HG03442 (cell line): ENCODE measurements around the gene CNTN2.

Source experiments
- ATAC-seq: cut with Tn5 transposase; IDR thresholded peaks from one replicate; pipeline ENCODE4 v1.9.1; 2021; ENCODE audit warnings: mild to moderate bottlenecking, moderate library complexity; ENCODE audit not compliant: unreplicated experiment

The CNTN2 gene

GRCh38 chr1:205054013-205054412 is 11.0 kb downstream of the CNTN2 start:
- no peak for ATAC-seq

DNA sequence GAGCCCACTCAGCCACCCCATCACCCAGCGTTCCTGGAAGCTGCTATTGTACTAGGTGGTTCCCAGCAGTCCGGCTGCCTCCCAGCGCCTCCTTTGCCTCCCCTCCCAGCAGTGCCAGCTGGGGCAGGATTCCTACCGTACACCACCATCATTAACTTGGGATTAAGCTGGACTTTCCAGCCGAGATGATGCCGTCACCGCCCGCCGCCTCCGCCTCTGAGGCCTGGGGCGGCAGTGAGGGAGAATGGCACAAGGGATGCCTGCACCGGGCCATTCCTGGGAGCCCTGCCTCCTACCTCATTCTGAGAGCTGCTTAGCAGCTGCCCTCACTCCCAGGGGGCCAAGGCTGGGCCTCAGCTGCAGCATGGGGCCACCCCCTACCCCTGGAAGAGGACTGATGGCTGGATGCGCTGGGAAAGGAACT is 13.2 kb downstream of the CNTN2 start:
- no peak for ATAC-seq

- no peak for ATAC-seq
Observed at GRCh38 chr1:205056956-205057568, 14.1 kb downstream of the CNTN2 start.

GRCh38 chr1:205057808-205058575 is 15.0 kb downstream of the CNTN2 start:
- no peak for ATAC-seq

GRCh38 chr1:205058853-205059252 is 15.8 kb downstream of the CNTN2 start:
- ATAC-seq: no peak

DNA sequence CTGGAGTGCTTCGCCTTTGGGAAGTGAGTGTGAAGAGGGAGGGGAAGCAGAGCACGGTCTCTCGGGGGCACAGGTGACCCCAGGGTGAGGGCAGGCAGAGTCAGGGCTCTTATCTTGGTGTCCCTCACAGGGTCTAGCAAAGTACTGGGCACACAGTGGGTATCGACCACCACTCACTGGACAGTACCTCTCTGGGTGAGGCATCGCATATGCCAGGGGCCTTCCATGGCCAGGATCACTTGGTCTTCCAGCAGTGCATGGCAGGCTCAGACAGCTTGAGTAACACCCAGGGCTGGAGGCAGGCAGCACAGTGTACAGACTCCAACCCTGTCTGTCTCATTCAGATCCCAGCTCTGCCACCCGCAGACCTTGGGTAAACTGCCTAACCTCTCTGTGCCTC is 16.6 kb downstream of the CNTN2 start:
- no peak for ATAC-seq

DNA sequence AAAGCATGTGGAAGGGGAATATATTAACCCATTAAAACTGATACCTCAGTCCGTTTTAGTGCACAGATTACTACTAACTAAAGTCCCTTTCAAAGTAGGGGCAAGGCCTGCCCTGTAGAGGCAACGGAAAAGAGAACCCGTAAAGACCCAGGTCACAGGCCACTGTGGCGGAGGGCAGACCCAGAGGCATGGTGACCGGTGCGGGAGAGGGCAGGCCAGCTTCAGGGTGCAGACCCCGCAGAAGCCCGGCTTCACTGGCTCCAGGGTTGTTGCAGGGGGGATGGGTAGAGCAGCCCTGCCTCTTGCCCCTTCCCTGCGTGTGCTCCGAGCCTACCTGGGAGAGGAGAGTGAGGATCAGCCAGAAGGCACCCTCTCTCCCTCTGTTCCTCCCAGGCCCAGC is 17.7 kb downstream of the CNTN2 start:
- no peak for ATAC-seq

DNA sequence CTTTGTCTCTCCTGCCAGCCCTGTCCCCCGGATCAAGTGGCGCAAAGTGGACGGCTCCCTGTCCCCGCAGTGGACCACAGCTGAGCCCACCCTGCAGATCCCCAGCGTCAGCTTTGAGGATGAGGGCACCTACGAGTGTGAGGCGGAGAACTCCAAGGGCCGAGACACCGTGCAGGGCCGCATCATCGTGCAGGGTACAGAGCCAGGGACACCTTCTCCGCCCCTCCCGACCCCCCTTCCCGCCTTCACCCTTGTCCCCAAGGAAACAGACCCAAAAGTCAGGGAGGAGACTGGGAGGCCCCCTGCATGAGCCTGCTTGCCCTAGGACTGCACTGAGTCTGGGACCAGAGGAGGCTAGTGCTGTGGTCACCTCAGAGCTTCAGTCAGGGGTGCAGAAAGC is 18.2 kb downstream of the CNTN2 start:
- ATAC-seq: no peak

- ATAC-seq: no peak
Observed at GRCh38 chr1:205061665-205062069, 18.7 kb downstream of the CNTN2 start.

DNA sequence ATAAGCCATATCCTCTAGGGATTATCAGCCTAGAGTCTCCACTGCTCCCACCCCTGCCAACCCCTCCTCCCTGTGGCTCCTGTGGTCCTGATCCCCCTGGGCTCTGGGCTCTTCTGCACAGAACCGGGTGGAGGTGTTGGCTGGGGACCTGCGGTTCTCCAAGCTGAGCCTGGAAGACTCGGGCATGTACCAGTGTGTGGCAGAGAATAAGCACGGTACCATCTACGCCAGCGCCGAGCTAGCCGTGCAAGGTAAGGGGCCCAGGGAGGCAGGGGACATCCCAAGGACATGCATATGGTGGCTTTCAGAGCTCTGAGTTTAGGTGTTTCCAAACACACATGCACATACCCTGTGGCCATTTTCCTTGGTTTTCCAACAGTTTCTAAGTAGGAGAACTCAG is 19.3 kb downstream of the CNTN2 start:
- ATAC-seq: no peak

GRCh38 chr1:205062895-205063294 is 19.9 kb downstream of the CNTN2 start:
- ATAC-seq: no peak

- no peak for ATAC-seq
Observed at GRCh38 chr1:205064301-205064700, 21.3 kb downstream of the CNTN2 start.

DNA sequence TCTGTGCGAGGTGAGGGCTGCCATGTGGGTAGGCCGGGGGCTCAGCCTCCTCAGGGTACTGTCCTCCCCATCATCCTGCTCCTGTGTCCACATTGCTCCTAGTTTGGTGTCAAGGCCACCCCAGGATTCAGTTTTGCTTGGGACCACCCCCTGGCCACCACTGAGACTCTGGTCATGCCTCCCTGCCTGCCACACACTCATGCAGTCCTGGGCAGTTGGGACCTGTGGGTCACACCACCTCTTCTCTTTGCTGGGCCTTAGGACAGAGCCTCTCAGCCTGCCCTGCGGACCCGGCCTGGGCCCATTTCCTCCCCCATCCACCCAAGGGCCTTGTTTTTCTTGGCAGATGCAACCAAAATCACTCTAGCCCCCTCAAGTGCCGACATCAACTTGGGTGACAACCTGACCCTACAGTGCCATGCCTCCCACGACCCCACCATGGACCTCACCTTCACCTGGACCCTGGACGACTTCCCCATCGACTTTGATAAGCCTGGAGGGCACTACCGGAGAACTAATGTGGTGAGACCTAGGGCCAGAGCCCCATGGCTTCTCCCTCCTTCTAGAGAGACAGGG is 21.8 kb downstream of the CNTN2 start:
- ATAC-seq: no peak

GRCh38 chr1:205065666-205066065 is 22.7 kb downstream of the CNTN2 start:
- no peak for ATAC-seq

- no peak for ATAC-seq
Observed at GRCh38 chr1:205066141-205066818, 23.3 kb downstream of the CNTN2 start.

DNA sequence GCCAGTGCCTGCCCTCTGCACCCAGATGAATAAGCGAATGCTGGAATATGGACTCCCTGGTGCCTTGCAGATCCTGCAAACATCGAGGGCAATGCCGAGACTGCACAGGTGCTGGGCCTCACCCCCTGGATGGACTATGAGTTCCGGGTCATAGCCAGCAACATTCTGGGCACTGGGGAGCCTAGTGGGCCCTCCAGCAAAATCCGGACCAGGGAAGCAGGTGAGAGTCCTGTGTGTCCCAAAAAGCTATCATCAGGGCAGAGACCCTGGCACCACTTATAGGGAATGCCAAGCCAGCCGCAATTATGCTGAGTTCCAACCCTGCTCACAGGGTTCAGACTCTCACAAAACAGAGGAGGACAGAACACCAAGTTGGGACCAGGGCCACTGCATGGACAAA is 24.0 kb downstream of the CNTN2 start:
- no peak for ATAC-seq

- no peak for ATAC-seq
Observed at GRCh38 chr1:205068001-205068400, 25.0 kb downstream of the CNTN2 start.

GRCh38 chr1:205068457-205069040 is 25.5 kb downstream of the CNTN2 start:
- ATAC-seq: no peak

- no peak for ATAC-seq
Observed at GRCh38 chr1:205069371-205070125, 26.5 kb downstream of the CNTN2 start.

GRCh38 chr1:205071028-205071409 is 28.0 kb downstream of the CNTN2 start:
- no peak for ATAC-seq

DNA sequence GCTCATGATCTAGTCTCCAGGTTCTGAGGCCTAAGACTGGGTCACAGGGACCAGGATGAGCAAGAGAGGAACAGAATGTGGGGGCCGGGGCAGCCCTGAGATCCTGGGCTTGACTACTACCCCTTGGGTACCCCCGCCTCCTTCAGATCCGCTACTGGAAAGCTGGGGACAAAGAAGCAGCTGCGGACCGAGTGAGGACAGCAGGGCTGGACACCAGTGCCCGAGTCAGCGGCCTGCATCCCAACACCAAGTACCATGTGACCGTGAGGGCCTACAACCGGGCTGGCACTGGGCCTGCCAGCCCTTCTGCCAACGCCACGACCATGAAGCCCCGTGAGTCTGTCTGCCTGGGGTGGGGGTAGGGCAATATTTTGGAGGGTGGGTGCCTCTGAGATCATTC is 28.8 kb downstream of the CNTN2 start:
- no peak for ATAC-seq
